K562 (cell line): ENCODE measurements around the gene POR. TPM values are rescaled to one million over a fixed set of nuclear protein-coding genes. Genes with fewer than 3 reads are reported as not detected.

Experiments
- ARNT ChIP-seq, 2 experiments: fragments of 450-650 bp; IDR thresholded peaks; 2 replicates each; pipeline ENCODE4 v1.6.1; 2016; ENCODE audit warnings: mild to moderate bottlenecking in 1 of 2
- CBX3 ChIP-seq, 2 experiments: IDR thresholded peaks; 1 replicate in 1 of 2; 2 replicates in 1 of 2; pipeline ENCODE4 v1.6.1; 2012; ENCODE audit warnings: inconsistent platforms in 2 of 2, low read length in 2 of 2, borderline replicate concordance in 1 of 2, control low read depth in 1 of 2
- CREB3L1 ChIP-seq: fragments of 450-650 bp; IDR thresholded peaks from 2 replicates; pipeline ENCODE4 v1.6.1; 2014; ENCODE audit warnings: low read depth, mild to moderate bottlenecking, moderate library complexity, borderline replicate concordance
- E2F3 ChIP-seq: fragments of 250-450 bp; sonication (Bioruptor Pico); IDR thresholded peaks from 2 replicates; pipeline ENCODE4 v1.4.0; 2020; ENCODE audit warnings: mild to moderate bottlenecking
- NCOA4 ChIP-seq: fragments of 450-650 bp; IDR thresholded peaks from 2 replicates; pipeline ENCODE4 v1.6.1; 2018; ENCODE audit warnings: mild to moderate bottlenecking; ENCODE audit not compliant: partially characterized antibody
- RHOXF2B ChIP-seq: fragments of 250-450 bp; sonication (Bioruptor Pico); conservative IDR thresholded peaks from 2 replicates; pipeline ENCODE4 v1.5.1; 2021
- SFPQ ChIP-seq: fragments of 200-400 bp; formaldehyde crosslinking; IDR thresholded peaks from 2 replicates; pipeline ENCODE4 v1.6.1; 2017; ENCODE audit warnings: mild to moderate bottlenecking, low read depth, low read length, moderate library complexity
- SNIP1 ChIP-seq: fragments of 450-650 bp; IDR thresholded peaks from 2 replicates; pipeline ENCODE4 v1.7.1; 2017; ENCODE audit warnings: low read depth, mild to moderate bottlenecking
- SRF ChIP-seq, 2 experiments: fragments of 250-450, 450-650 bp in 1 of 2; sonication (Bioruptor Pico) in 1 of 2; sonication (generic) in 1 of 2; formaldehyde crosslinking; IDR thresholded peaks; 2 replicates each; pipeline versions ENCODE4 v1.5.0 to v1.5.1; 2020 to 2022; ENCODE audit warnings: mild to moderate bottlenecking in 1 of 2, missing genetic modification reagents in 1 of 2
- THRAP3 ChIP-seq: fragments of 450-650 bp; IDR thresholded peaks from 2 replicates; pipeline ENCODE4 v1.6.1; 2016; ENCODE audit warnings: mild to moderate bottlenecking, inconsistent platforms, borderline replicate concordance
- ZKSCAN8 ChIP-seq: fragments of 200-800 bp; sonication (Bioruptor generic); IDR thresholded peaks from 2 replicates; pipeline ENCODE4 v1.6.1; 2016; ENCODE audit warnings: missing genetic modification characterization, missing compliant biosample characterization
- ZNF511 ChIP-seq: sonication (generic); formaldehyde crosslinking; IDR thresholded peaks from 2 replicates; pipeline ENCODE4 v1.8.0; 2022; ENCODE audit warnings: mild to moderate bottlenecking, missing genetic modification reagents
- ZNF766 ChIP-seq: fragments of 200-800 bp; sonication (Bioruptor generic); conservative IDR thresholded peaks from 2 replicates; pipeline ENCODE4 v1.6.1; 2016; ENCODE audit warnings: missing genetic modification characterization, missing compliant biosample characterization
- polyA plus RNA-seq, 8 experiments: library from polyadenylated mRNA; depleted of rRNA in 4 of 8; stranded (reverse) in 5 of 8; unstranded in 3 of 8; fragments of >200 nt; fragmentation: Nextera tagmentation in 2 of 8; fragmentation: Illumina TruSeq in 1 of 8; extraction: Ambion mirVana in 2 of 8; extraction: Trizol in 1 of 8; gene quantifications; 2 replicates each; pipeline versions ENCODE4 v1.2.1 to v1.2.3, GENCODE V29; 2011 to 2014; ENCODE audit warnings: inconsistent platforms in 1 of 8, missing spikeins in 1 of 8
- total RNA-seq, 7 experiments: library from RNA; depleted of rRNA in 6 of 7; stranded (reverse); fragments of >200 nt in 6 of 7; fragmentation: Illumina TruSeq in 2 of 7; extraction: Trizol in 2 of 7; gene quantifications; 2 replicates each; pipeline versions ENCODE4 v1.2.1 to v1.2.3, GENCODE V29; 2011 to 2021; ENCODE audit warnings: low replicate concordance in 1 of 7

POR gene
- total and polyA plus RNA-seq, 9 of the 15 experiments (the other 6 are each of a cell fraction or from before 2014, with no cell fraction given), result 4.7 to 142 (median 40.8) TPM

GRCh38 chr7:75866489-75867389 is 48.2 kb upstream of the POR start (continued):
- TF ChIP-seq SFPQ (no peak), ARNT (IDR thresholded peaks at IDR 0.05) (peak in 1 of 2 experiments; percentile 91; a peak in 2 of 4 replicates), RHOXF2B (CRISPR knock-in tag) (0 out of 2 replicates have a peak, but pooled peaks have one; percentile 46), CBX3 (IDR thresholded peaks at IDR 0.05; ENCODE audit: borderline replicate concordance in 1 of 2, low read length in 2 of 2) (0 out of 3 replicates have a peak, but pooled peaks of 1 of the 2 experiments have one; percentile 30), THRAP3 (peak; percentile 82; the same call in 1 of the 2 replicates), SNIP1 (no peak), ZNF511 (CRISPR knock-in tag) (peak; percentile 70; the same call in 1 of the 2 replicates), CREB3L1 (peak; percentile 84; the same call in 1 of the 2 replicates), ZNF766 (CRISPR knock-in tag) (0 out of 2 replicates have a peak, but pooled peaks have one; percentile 33), NCOA4 (no peak), SRF (CRISPR knock-in tag; IDR thresholded peaks at IDR 0.05) (no peak), E2F3 (CRISPR knock-in tag) (no peak), ZKSCAN8 (CRISPR knock-in tag) (peak; percentile 36; the same call in 1 of the 2 replicates)
